Neural progenitor cell (in vitro differentiated cells): ENCODE measurements around the gene GRAMD1B.

Experiments used
- CTCF ChIP-seq: fragments of 200-600 bp; sonication (generic); IDR thresholded peaks from 2 replicates; pipeline ENCODE4 v1.5.1; 2017; ENCODE audit warnings: antibody characterized with exemption, mild to moderate bottlenecking
- EZH2 ChIP-seq: fragments of 200-600 bp; sonication (generic); IDR thresholded peaks from 2 replicates; pipeline ENCODE4 v1.6.1; 2017; ENCODE audit warnings: antibody characterized with exemption, mild to moderate bottlenecking, moderate library complexity
- EZH2phosphoT487 ChIP-seq: fragments of 200-600 bp; sonication (generic); IDR thresholded peaks from 2 replicates; pipeline ENCODE4 v1.6.1; 2017; ENCODE audit warnings: antibody characterized with exemption

- no peak for TF ChIP-seq CTCF
- no peak for TF ChIP-seq EZH2phosphoT487
- TF ChIP-seq EZH2 = no peak
These were observed 38.3 kb upstream of the GRAMD1B start for GRCh38 chr11:123391646-123392348.
